ENCODE results near the gene TBCCD1.

GRCh38 chr3:186598794-186599141 is 31.6 kb upstream of the TBCCD1 start:
- TF ChIP-seq, protein P1, sequence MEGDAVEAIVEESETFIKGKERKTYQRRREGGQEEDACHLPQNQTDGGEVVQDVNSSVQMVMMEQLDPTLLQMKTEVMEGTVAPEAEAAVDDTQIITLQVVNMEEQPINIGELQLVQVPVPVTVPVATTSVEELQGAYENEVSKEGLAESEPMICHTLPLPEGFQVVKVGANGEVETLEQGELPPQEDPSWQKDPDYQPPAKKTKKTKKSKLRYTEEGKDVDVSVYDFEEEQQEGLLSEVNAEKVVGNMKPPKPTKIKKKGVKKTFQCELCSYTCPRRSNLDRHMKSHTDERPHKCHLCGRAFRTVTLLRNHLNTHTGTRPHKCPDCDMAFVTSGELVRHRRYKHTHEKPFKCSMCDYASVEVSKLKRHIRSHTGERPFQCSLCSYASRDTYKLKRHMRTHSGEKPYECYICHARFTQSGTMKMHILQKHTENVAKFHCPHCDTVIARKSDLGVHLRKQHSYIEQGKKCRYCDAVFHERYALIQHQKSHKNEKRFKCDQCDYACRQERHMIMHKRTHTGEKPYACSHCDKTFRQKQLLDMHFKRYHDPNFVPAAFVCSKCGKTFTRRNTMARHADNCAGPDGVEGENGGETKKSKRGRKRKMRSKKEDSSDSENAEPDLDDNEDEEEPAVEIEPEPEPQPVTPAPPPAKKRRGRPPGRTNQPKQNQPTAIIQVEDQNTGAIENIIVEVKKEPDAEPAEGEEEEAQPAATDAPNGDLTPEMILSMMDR (IDR thresholded peaks at IDR 0.05; ENCODE audit: borderline replicate concordance, extremely low read depth, low read length, poor library complexity, severe bottlenecking): no peak
- no peak for TF ChIP-seq EZH2 (IDR thresholded peaks at IDR 0.05; ENCODE audit: borderline replicate concordance, low read depth, low read length, severe bottlenecking)
